Heart left ventricle (tissue), 13 donors: ENCODE measurements around the gene XIRP1.

Source experiments
- CTCF ChIP-seq, 12 donors: fragments of 200-600 bp; sonication (generic) in 4 of 12; IDR thresholded peaks; one replicate each; pipeline versions ENCODE4 v1.5.0 to v1.8.0; 2018 to 2022; ENCODE audit warnings: antibody characterized with exemption in 12 of 12, mild to moderate bottlenecking in 5 of 12
- POLR2A ChIP-seq, 2 donors: fragments of 450-650 bp; IDR thresholded peaks; one replicate each; pipeline ENCODE4 v1.6.1; 2017; ENCODE audit warnings: antibody characterized with exemption in 2 of 2, mild to moderate bottlenecking in 2 of 2, moderate library complexity in 2 of 2
- donor health status: ischemic (EF 13 %, LVEDD 7.1; RV severe dilation, severe dysfunction).
- donor health status: DM: no; HTN: yes; CAD: no.
- donor health status: DM: no; HTN: no; CAD: no.
- donor health status: ischemic (EF 25% LVEDD 6.9; RV normal size, moderate dysfunction).
- donor health status: ischemic (EF 25% LVEDD 5.7; RV mildly dilated, moderate dysfunction).
- donor health status: ischemic (EF 35%, LVEDD 5.7; RV mildly dilated, moderate dysfunction).
- donor health status: nonischemic (EF 11% LVEDD 7.7; RV severe dilation, severe dysfunction).
- donor health status: DM: yes; HTN: yes; CAD: no.
- donor health status: PGD.
- donor health status: ischemic (EF 29% LVEDD 5.4; RV normal size, mild dysfunction).
- donor health status: nonischemic (EF 23%, LVEDD 6.1; RV moderate dilation, normal function).

GRCh38 chr3:39221141-39221530, 28.7 kb upstream of the XIRP1 start:
- TF ChIP-seq CTCF (IDR thresholded peaks at IDR 0.05) (no peak), POLR2A (IDR thresholded peaks at IDR 0.05) (no peak)
